ENCODE results near the gene OR10G2. TPM values are rescaled to one million over a fixed set of nuclear protein-coding genes. Genes with fewer than 3 reads are reported as not detected.

OR10G2 gene
- total and polyA plus RNA-seq, 2 experiments from 2014 or later, result not detected

- H3K4me3 ChIP-seq, result no peak overlapping the region
- DNase-seq, result no peak
- TF ChIP-seq EZH2 (IDR thresholded peaks at IDR 0.05; ENCODE audit: insufficient read depth, poor library complexity, severe bottlenecking), result no peak
- no peak for TF ChIP-seq EZH2phosphoT487 (IDR thresholded peaks at IDR 0.05; ENCODE audit: insufficient read depth, low read depth)
Observed at GRCh38 chr14:21671371-21671770, 36.6 kb upstream of the OR10G2 start.

GRCh38 chr14:21669284-21669683 is 34.5 kb upstream of the OR10G2 start:
- no peaks in the 10 kb centered on the region for H3K27me3 ChIP-seq (replicated peaks; ENCODE audit: insufficient read depth)
- H3K9me3 ChIP-seq (ENCODE audit: low read depth), result no peaks in the 10 kb centered on the region
- H3K9ac ChIP-seq, result no peak overlapping the region
- no peaks in the 10 kb centered on the region for H4K20me1 ChIP-seq (ENCODE audit: insufficient read depth)
- TF ChIP-seq EZH2 (IDR thresholded peaks at IDR 0.05; ENCODE audit: insufficient read depth, poor library complexity, severe bottlenecking) (no peak), EZH2phosphoT487 (IDR thresholded peaks at IDR 0.05; ENCODE audit: insufficient read depth, low read depth) (no peak)
- H3K4me3 ChIP-seq, result no peak overlapping the region
- H2AFZ ChIP-seq, result no peak overlapping the region
- H3K4me1 ChIP-seq (ENCODE audit: insufficient read depth), result no peaks in the 10 kb centered on the region
- H3K4me2 ChIP-seq (ENCODE audit: unreplicated experiment), result no peak overlapping the region
- in situ Hi-C loops (cut with MboI), result no loop called here
- H3K36me3 ChIP-seq (ENCODE audit: low read depth), result no peaks in the 10 kb centered on the region
- H3F3A ChIP-seq (ENCODE audit: insufficient read depth), result no peaks in the 10 kb centered on the region
- H3K27ac ChIP-seq, result no peak overlapping the region
- no peak for DNase-seq
- H3K79me2 ChIP-seq (ENCODE audit: insufficient read depth), result no peaks in the 10 kb centered on the region
- H3K9me2 ChIP-seq (ENCODE audit: insufficient read depth), result no peaks in the 10 kb centered on the region

More at GRCh38 chr14:21671371-21671770, 36.6 kb upstream of the OR10G2 start:
- Histone ChIP-seq H3K27ac (no peak overlapping the region), H3K4me1 (ENCODE audit: insufficient read depth) (no peaks in the 10 kb centered on the region), H3K4me2 (ENCODE audit: unreplicated experiment) (no peak overlapping the region), H3K79me2 (ENCODE audit: insufficient read depth) (no peaks in the 10 kb centered on the region), H3K9me2 (ENCODE audit: insufficient read depth) (no peaks in the 10 kb centered on the region), H2AFZ (no peak overlapping the region), H3K27me3 (replicated peaks; ENCODE audit: insufficient read depth) (no peaks in the 10 kb centered on the region), H3K36me3 (ENCODE audit: low read depth) (no peaks in the 10 kb centered on the region), H3F3A (ENCODE audit: insufficient read depth) (no peaks in the 10 kb centered on the region), H3K9me3 (ENCODE audit: low read depth) (no peaks in the 10 kb centered on the region), H4K20me1 (ENCODE audit: insufficient read depth) (no peaks in the 10 kb centered on the region), H3K9ac (no peak overlapping the region)
- WGBS, 2 experiments (ENCODE audit: low coverage in 1 of 2, low lambda C conversion rate in 2 of 2, missing lambda C conversion rate in 2 of 2), result 0% methylated on average over 2 of the region's 2 CpGs
- in situ Hi-C loops (cut with MboI), result no loop called here

- H2AFZ ChIP-seq, result no peak overlapping the region
- no peaks in the 10 kb centered on the region for H3K79me2 ChIP-seq (ENCODE audit: insufficient read depth)
- no peak overlapping the region for H3K4me2 ChIP-seq (ENCODE audit: unreplicated experiment)
- H3K9me3 ChIP-seq (ENCODE audit: low read depth), result no peaks in the 10 kb centered on the region
- WGBS, 2 experiments (ENCODE audit: low coverage in 1 of 2, low lambda C conversion rate in 2 of 2, missing lambda C conversion rate in 2 of 2), result 15 to 20% methylated on average over 3 of the region's 3 CpGs
- no peaks in the 10 kb centered on the region for H3K4me1 ChIP-seq (ENCODE audit: insufficient read depth)
- no peaks in the 10 kb centered on the region for H3K27me3 ChIP-seq (replicated peaks; ENCODE audit: insufficient read depth)
- no peaks in the 10 kb centered on the region for H3F3A ChIP-seq (ENCODE audit: insufficient read depth)
- no peak overlapping the region for H3K9ac ChIP-seq
- no peaks in the 10 kb centered on the region for H3K9me2 ChIP-seq (ENCODE audit: insufficient read depth)
- no peak for DNase-seq
- in situ Hi-C loops (cut with MboI), result no loop called here
- TF ChIP-seq EZH2 (IDR thresholded peaks at IDR 0.05; ENCODE audit: insufficient read depth, poor library complexity, severe bottlenecking), result no peak
- H3K27ac ChIP-seq, result no peak overlapping the region
- H3K36me3 ChIP-seq (ENCODE audit: low read depth), result no peaks in the 10 kb centered on the region
- H4K20me1 ChIP-seq (ENCODE audit: insufficient read depth), result no peaks in the 10 kb centered on the region
- no peak overlapping the region for H3K4me3 ChIP-seq
Observed at GRCh38 chr14:21668377-21668776, 33.6 kb upstream of the OR10G2 start.

- no peaks in the 10 kb centered on the region for H3K27me3 ChIP-seq (replicated peaks; ENCODE audit: insufficient read depth)
- no peaks in the 10 kb centered on the region for H3K9me2 ChIP-seq (ENCODE audit: insufficient read depth)
- no peaks in the 10 kb centered on the region for H3K9me3 ChIP-seq (ENCODE audit: low read depth)
- no peak overlapping the region for H3K4me2 ChIP-seq (ENCODE audit: unreplicated experiment)
- H3K79me2 ChIP-seq (ENCODE audit: insufficient read depth), result no peaks in the 10 kb centered on the region
- H2AFZ ChIP-seq, result no peak overlapping the region
- no peak overlapping the region for H3K4me3 ChIP-seq
- no peak overlapping the region for H3K27ac ChIP-seq
- no peaks in the 10 kb centered on the region for H3K4me1 ChIP-seq (ENCODE audit: insufficient read depth)
- TF ChIP-seq EZH2 (IDR thresholded peaks at IDR 0.05; ENCODE audit: insufficient read depth, poor library complexity, severe bottlenecking) (no peak), EZH2phosphoT487 (IDR thresholded peaks at IDR 0.05; ENCODE audit: insufficient read depth, low read depth) (no peak)
- DNase-seq, result no peak
- no peak overlapping the region for H3K9ac ChIP-seq
- no peaks in the 10 kb centered on the region for H4K20me1 ChIP-seq (ENCODE audit: insufficient read depth)
- H3K36me3 ChIP-seq (ENCODE audit: low read depth), result no peaks in the 10 kb centered on the region
- WGBS, 2 experiments (ENCODE audit: low coverage in 1 of 2, low lambda C conversion rate in 2 of 2, missing lambda C conversion rate in 2 of 2), result 40% methylated on average over 1 of the region's 1 CpG
- in situ Hi-C loops (cut with MboI), result no loop called here
- H3F3A ChIP-seq (ENCODE audit: insufficient read depth), result no peaks in the 10 kb centered on the region
Observed at GRCh38 chr14:21656980-21657379, 22.2 kb upstream of the OR10G2 start.

GRCh38 chr14:21654215-21654614 is 19.5 kb upstream of the OR10G2 start:
- no peaks in the 10 kb centered on the region for H3K9me3 ChIP-seq (ENCODE audit: low read depth)
- H3K27me3 ChIP-seq (replicated peaks; ENCODE audit: insufficient read depth), result no peaks in the 10 kb centered on the region
- H2AFZ ChIP-seq, result no peak overlapping the region
- 35 to 49% methylated on average over 5 of the region's 5 CpGs for WGBS, 2 experiments (ENCODE audit: low coverage in 1 of 2, low lambda C conversion rate in 2 of 2, missing lambda C conversion rate in 2 of 2)
- no peaks in the 10 kb centered on the region for H3K9me2 ChIP-seq (ENCODE audit: insufficient read depth)
- no peaks in the 10 kb centered on the region for H3K36me3 ChIP-seq (ENCODE audit: low read depth)
- no peaks in the 10 kb centered on the region for H3K4me1 ChIP-seq (ENCODE audit: insufficient read depth)
- in situ Hi-C loops (cut with MboI), result no loop called here
- no peak for DNase-seq
- TF ChIP-seq EZH2phosphoT487 (IDR thresholded peaks at IDR 0.05; ENCODE audit: insufficient read depth, low read depth) (no peak), EZH2 (IDR thresholded peaks at IDR 0.05; ENCODE audit: insufficient read depth, poor library complexity, severe bottlenecking) (no peak)
- H3F3A ChIP-seq (ENCODE audit: insufficient read depth), result no peaks in the 10 kb centered on the region
- no peaks in the 10 kb centered on the region for H3K79me2 ChIP-seq (ENCODE audit: insufficient read depth)
- no peak overlapping the region for H3K27ac ChIP-seq
- H3K9ac ChIP-seq, result no peak overlapping the region
- H3K4me3 ChIP-seq, result no peak overlapping the region
- H3K4me2 ChIP-seq (ENCODE audit: unreplicated experiment), result no peak overlapping the region
- no peaks in the 10 kb centered on the region for H4K20me1 ChIP-seq (ENCODE audit: insufficient read depth)
